HG03354 (cell line): ENCODE measurements around the gene PAAF1.
"Not testable (repeated sequence)": the region's sequence is repeated elsewhere in the genome, so short reads cannot be mapped to it uniquely, and the experiment has no call there.

Experiments used
- ATAC-seq: cut with Tn5 transposase; IDR thresholded peaks from one replicate; pipeline ENCODE4 v1.9.1; 2021; ENCODE audit warnings: mild to moderate bottlenecking; ENCODE audit not compliant: unreplicated experiment, poor library complexity, severe bottlenecking

Gene PAAF1

DNA sequence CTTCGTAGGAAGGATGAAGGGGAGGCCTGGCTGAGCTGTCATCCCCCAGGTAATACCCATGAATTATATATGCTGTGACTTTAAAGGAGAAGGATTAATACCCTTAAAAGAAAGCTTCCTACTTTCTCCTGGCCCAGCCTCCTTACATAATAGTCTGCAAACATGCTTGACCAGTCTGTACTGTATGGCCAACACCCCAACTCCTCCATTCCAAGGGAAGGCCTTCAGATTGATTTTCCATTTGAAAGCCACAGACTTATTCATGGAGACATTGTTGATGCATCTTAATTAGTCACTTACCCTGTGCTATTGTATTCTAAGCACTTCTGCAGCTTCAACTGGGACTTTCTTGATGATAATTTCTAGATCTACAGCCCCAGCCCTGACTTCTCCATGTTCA, 2.0 kb downstream of the PAAF1 start:
- no peak for ATAC-seq

DNA sequence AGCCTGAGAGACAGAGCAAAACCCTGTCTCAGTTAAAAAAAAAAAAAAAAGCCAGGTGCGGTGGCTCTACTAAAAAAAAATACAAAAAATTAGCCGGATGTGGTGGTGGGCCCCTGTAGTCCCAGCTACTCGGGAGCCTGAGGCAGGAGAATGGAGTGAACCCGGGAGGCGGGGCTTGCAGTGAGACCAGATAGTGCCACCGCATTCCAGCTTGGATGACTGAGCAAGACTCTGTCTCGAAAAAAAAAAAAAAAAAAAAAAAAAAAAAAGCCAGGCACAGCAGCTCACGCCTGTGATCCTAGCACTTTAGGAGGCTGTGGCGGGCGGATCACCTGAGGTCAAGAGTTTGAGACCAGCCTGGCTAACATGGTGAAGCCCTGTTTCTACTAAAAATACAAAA, 3.6 kb downstream of the PAAF1 start:
- not testable (repeated sequence) for ATAC-seq

DNA sequence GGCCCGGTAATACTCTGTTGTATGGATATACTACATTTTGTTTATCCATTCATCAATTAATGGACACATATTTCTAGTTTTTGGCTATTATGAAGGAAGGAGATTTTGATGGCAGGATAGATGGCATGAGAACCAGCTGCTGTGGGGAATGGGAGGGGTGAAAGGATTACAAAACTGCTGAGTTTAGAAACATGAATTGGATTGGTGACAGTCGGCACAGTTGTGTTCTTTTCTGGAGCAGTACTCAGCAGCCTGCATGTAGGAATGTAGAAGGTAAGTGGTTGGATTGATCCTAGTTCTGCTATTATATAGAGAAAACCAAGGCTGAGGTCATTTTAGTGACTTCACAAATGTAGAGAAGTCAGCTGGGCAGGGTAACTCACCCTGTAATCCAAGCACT, 7.1 kb downstream of the PAAF1 start:
- no peak for ATAC-seq

DNA sequence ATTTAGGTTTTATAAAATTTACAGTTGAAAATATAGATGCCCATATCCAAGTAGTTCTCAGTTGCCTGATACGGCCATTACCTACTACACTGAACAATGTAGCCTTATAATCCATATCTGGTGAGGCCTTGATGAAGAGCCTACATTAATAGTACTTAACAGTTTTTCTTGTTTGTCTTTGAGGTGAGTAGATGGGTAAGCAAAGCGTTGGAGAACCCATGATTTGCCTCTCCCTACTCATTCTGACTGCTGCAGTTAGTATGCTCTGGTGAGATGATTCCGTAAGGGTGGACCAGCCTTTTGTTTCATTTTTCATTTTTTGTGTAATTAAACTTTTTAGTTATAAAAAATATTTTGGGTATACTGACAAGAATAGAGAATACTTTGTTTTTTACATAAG, 11.4 kb downstream of the PAAF1 start:
- no peak for ATAC-seq

DNA sequence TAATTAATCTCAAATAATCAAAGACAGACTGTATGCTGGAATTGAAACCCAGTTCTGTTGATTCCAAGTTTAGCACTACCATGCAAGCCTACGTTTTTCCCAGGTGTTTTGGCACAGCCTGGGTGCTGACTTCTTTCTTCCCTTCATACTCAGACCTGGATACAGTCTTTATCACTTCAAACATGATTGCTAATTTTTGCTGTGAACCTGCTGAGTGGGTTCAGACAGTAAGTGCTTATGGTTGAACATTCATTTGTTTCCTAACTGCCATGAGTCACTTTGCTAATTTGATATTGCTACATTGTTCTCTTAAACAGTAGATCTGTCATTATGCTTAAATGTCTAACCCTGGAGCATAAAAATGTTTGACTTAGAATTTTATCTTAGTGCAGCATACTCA, 12.2 kb downstream of the PAAF1 start:
- no peak for ATAC-seq

DNA sequence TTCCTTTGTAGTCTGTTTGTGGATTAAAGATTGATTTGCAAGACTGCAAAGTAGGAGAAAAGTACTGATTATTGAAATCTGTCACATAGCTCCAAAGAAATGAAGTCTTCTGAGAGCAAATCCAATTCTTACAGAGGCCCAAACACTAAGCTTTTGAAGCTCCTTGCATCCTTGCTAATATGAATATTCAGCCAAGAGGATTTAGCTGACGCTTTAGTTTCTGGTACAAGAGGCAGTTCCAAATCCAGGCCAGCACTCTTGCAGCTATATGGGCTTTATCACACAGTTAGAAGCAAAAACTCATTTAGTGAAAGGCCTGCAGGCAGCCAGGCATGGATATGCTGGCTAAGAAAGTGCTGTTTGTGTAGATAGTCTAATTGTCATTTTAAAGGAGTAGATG, 12.7 kb downstream of the PAAF1 start:
- no peak for ATAC-seq

DNA sequence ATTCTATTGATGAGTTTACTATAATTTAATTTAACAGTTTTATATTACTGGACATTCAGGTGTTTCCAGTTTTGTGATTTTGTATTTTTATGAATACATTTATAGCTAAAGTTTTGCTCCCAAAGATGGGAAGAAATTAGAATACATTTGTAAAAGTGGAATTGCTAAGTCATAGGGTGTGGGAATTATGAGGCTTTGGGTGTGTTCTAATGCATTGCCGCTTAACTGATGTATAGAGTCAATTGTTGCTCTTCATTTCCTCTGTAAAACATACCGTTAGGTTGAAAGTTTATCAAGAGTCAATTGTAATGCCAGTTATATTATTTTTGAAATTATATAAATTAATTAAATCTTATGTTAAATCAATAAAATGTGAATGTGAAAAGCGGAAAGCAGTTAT, 16.2 kb downstream of the PAAF1 start:
- no peak for ATAC-seq

DNA sequence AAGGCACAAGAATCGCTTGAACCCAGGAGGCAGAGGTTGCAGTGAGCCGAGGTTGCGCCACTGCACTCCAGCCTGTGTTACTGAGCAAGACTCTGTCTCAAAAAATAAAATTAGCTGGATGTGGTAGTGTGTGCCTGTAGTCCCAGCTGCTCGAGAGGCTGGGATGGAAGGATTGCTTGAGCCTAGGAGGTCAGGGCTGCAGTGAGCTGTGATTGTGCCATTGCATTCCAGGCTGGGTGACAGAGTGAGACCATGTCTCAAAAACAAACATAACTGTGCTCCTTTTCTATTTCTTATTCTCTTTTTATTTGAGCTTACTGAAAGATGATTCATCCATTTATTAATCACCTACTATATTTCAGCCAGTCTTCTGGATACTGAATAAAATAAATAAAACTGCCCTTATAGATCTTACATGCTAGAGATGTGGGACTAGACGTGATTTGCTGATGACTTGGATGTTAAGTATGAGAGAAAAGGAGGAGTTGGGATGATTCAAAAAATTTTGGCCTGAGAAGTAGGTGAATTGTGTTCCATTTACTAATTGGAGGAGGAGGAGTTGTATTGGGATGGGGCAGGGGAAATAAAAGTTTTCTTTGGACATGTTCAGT, 18.0 kb downstream of the PAAF1 start:
- ATAC-seq, result no peak

DNA sequence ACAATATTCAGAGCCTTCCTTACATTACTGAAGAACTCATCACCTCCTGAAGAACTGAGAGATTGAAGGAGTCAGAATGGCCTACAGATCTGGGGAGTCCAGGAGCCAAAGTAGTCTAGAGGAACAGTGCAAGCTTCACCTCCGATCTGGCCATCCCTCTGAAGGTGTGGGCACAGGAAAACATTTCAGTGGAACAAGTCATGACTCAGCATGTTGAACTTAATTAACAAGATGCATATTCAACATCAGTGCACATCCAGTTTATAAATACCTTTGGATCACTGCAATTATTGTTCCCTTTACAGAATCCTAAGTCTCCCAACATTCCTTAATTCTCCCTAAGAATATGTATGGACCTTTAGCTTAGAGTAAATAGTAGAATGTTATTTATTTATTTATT, 25.5 kb downstream of the PAAF1 start:
- ATAC-seq, result no peak

DNA sequence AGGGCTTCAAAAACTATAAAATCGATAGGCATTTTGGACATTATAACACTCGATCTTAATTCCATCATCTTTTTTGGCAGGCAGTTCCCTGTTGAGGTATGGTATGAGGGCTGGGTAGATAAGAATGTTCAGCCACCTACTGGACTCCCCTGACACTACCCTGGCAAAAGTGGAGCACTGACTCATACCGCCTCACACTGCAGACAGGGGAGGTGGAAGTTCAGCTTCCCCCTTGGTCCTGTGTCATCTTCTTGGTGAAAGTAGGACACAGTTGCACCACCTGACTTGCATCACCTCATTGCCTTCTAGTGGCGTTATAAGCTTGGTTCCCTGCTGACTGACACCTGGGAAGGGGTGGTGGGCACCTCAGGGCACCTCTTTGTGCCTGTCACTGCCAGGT, 30.4 kb downstream of the PAAF1 start:
- ATAC-seq, result no peak

DNA sequence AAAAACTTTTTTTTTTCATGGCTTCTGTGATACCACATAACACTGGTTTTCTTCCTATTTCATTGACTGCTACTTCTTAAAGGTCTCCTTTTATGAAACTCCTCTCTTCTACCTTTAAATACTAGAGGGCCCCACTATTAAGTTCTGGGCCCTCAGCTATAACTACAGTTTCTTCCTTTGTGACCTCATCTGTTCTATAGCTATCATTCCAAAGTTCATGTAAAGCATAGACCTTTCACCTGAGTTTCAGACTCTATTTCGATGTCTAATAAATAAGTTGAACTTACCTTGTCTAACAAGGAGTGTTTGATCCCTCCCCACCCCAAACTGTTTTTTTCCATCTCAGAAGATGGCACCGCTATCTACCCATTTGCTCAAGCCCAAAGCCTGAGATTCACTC, 35.2 kb downstream of the PAAF1 start:
- no peak for ATAC-seq

DNA sequence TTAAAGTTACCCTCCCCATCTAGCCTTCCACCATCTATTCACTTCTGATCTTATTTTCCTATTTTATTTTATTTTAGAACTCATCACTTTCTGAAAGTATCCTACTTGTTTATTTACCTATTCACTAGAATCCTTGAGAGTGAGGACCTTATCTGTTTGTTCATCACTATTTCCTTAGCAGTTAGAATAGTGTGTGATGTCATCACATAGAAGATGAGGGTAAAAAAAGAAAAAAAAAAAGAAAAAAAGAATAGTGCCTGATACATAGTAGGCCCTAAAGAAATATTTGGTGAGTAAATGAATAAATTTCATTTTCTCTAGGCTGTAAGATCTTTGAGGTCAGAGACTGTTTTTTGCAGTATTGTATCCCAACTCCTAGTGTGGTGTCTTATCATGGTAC, 36.7 kb downstream of the PAAF1 start:
- ATAC-seq, result no peak

DNA sequence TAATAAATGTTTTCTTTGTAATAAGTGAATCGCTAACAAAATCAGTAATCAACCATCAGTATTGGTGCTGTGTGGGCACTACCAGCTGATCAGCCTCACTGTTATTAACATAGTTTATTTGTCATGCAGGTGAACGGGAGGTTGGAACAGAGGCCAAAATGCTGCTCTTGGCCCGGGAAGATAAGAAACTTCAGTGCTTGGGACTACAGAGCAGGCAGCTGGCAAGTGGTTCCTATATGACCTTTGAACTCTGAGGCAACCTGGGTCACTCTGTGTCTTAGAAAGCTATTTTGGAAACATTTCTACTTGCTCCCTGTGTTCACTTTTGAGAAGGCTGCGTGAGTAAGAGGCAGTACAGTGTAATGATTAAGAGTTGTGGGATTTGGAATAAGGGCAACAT, 37.5 kb downstream of the PAAF1 start:
- ATAC-seq, result no peak

DNA sequence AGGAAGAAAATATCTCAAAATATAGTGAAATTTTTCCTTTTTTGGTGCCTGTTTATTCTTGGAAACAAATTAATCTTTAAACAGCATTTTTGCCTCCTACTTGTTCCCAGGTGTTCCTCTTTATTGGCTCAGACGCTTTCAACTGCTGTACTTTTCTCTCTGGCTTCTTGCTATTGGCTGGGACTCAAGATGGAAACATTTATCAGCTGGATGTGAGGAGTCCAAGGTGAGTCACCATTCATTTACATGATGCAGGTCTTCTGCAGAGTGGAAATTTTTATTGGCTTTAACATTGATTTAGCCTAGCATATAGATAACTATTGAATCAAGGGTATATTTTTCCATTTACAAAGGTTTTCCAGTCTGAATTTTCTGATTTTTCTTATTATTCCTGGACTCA, 39.6 kb downstream of the PAAF1 start:
- no peak for ATAC-seq

DNA sequence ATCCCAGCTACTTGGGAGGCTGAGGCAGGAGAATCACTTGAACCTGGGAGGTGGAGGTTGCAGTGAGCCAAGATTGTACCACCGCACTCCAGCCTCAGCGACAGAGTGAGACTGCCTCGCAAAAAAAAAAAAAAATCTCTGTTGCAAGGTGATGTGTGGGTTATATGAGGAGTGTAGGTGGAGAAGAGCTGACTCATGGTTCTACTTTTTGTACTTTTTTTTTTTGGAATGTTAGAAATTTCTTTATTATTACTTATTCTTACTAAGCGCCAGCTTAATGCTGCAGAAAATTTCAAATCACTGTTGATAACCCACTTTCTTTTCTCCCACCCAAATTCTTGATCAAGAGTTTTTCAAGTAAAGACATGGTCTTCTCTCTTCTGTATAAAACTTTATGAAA, 44.4 kb downstream of the PAAF1 start:
- ATAC-seq, result no peak

DNA sequence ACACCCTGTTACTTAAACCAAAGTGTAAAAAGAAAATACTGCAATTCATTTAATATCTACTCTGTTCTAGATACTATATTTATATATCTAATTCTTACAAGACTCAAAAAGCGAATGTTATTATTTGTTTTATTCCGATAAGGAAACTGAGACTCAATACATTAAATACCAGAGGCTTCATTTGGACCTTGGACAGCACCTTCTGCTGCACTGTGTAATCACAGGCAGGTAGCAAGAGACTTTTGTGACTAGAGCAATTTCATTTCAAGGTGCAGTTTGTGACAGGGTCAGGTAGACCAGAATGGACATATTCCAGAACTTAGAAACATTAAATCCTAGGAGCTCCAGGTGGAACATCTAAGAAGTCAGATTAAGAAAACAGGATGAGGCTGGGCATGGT, 52.6 kb downstream of the PAAF1 start:
- no peak for ATAC-seq

DNA sequence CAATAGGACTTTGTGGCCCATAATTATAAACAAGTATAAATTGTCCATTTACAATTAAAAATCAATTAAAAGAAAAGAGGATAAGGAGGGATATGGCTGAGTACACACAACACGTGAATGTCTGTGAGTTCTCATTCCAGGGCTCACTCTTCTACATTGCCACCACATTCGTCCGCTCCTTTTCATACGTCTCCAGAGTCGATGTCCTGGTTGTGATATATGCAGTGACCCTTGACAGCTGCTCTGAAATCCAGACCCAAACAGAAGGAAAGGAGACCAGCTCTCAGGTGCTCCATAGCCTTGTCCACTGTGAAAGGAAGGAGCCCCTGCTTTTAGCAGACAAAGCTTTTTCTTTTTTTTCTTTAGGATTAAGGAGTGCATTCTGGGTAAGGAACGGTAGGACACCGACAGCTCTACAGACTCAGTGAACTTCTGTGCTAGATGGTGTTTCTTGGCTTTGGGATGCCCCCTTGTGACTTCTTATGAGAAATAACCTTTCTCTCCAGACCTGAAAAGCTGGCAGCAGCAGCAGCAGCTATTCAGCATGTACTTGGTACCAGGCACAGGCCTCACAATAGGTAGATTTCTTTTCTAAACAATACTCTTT, 54.3 kb downstream of the PAAF1 start:
- no peak for ATAC-seq

DNA sequence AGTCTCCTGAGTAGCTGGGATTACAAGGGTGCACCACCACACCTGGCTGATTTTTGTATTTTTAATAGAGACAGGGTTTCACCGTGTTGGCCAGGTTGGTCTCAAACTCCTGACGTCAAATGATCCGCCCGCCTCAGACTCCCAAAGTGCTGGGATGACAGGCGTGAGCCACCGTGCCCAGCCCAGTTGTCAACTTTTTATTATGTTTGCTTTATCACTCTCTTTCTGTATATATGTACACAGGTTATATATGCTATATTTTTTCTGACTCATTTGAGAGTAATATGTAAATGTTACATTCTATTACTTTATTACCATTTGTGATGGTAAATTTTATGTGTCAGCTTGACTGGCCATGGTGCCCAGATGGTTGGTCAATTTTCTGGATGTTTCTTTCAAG, 55.2 kb downstream of the PAAF1 start:
- ATAC-seq, result no peak

DNA sequence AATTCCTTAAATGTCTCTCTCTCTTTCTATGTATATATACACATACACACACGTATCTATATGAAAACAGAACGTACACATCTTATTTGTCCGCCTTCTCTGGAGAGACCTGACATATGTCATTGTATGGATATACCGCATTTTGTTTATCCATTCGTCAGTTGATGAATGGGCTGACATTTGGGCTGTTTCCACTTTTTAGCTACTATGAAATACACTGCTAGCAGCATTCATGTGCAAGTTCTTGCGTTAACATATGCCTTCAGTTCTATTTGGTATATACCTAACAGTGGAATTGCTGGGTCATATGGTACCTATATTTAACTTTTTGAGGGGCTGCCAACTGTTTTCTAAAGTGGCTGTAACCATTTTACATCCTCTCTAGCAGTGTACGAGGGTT, 56.0 kb downstream of the PAAF1 start:
- ATAC-seq, result no peak

DNA sequence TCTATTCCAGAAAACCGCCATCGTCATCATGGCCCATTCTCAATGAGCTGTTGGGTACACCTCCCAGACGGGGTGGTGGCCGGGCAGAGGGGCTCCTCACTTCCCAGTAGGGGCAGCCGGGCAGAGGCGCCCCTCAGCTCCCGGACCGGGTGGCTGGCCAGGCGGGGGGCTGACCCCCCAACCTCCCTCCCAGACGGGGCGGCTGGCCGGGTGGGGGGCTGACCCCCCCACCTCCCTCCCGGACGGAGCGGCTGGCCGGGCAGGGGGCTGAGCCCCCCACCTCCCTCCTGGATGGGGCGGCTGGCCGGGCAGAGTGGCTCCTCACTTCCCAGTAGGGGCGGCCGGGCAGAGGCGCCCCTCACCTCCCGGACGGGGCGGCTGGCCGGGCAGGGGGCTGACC, 59.2 kb downstream of the PAAF1 start:
- not testable (repeated sequence) for ATAC-seq

DNA sequence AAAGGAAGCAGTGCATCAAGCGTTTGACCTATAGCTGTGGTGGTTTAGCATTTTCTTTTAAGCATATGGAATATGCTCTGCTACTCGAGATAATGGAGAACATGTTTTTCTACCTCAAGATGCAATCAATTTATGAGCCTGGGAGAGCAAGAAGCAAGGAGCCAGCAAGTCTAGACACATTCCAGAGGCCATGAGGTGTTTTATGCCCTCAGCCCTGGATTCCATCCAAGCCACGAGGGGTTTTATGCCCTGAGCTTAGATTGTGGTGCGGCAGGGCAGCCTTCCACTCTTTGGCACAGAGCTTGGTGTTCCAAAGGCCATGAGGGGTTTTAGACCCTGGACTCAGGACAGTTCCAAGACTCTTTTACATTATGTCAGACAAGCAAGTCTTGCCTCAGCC, 62.3 kb downstream of the PAAF1 start:
- no peak for ATAC-seq
